Measurements from ENCODE around the gene GABRB2. TPM values are rescaled to one million over a fixed set of nuclear protein-coding genes. Genes with fewer than 3 reads are reported as not detected.

GABRB2 gene
- total RNA-seq, 1 experiment from 2014 or later, result not detected

GRCh38 chr5:161549106-161549505 lies 2.6 kb upstream of the GABRB2 start:
- Histone ChIP-seq H3K36me3 (ENCODE audit: control insufficient read depth in 1 of 2, insufficient read depth in 2 of 2, low read length in 2 of 2) (no peaks in the 10 kb centered on the region), H3K9me3 (ENCODE audit: control insufficient read depth in 1 of 2, insufficient read depth in 1 of 2, low read depth in 1 of 2, low read length in 2 of 2) (no peaks in the 10 kb centered on the region; a peak in 2 of 4 replicates), H3K79me2 (ENCODE audit: insufficient read depth, low read length) (no peaks in the 10 kb centered on the region), H4K20me1 (ENCODE audit: insufficient read depth) (no peaks in the 10 kb centered on the region), H3K4me2 (ENCODE audit: low read length) (no peak overlapping the region), H3K4me3 (replicated peaks in 1 of 2; ENCODE audit: low read depth in 1 of 2, low read length in 2 of 2) (no peak overlapping the region), H3K27me3 (ENCODE audit: insufficient read depth, low read length) (no peaks in the 10 kb centered on the region), H3K27ac (ENCODE audit: low read depth, low read length) (no peak overlapping the region), H3K9me2 (ENCODE audit: insufficient read depth) (no peaks in the 10 kb centered on the region), H2AFZ (ENCODE audit: low read depth, low read length, poor library complexity, severe bottlenecking) (no peak overlapping the region), H3K9ac (ENCODE audit: low read length) (no peak overlapping the region), H3K4me1 (ENCODE audit: control insufficient read depth in 1 of 2, insufficient read depth in 2 of 2, low read length in 2 of 2) (no peaks in the 10 kb centered on the region)
- POLR2A ChIA-PET, result no interaction called here
- intact Hi-C loops (cut with micrococcal nuclease), result loop anchor here (10.0 kb wide), 1 partner anchor 1856 kb away; no protein-coding TSS in a partner anchor
- RAD21 ChIA-PET (ENCODE audit: low non-redundant PET in 1 of 2, low total read pairs in 2 of 2, uncharacterized antibody in 2 of 2, unreplicated experiment in 2 of 2), result no interaction called here
- DNase-seq (ENCODE audit: low read depth, low spot score) (no peak), ATAC-seq (no peak)
- no TSS peak for BruUV-seq (replicated peaks)
- TF ChIP-seq TCF7L2 (IDR thresholded peaks at IDR 0.05; ENCODE audit: borderline replicate concordance, extremely low read depth, insufficient read depth, insufficient read length) (no peak), CTCF (IDR thresholded peaks at IDR 0.05 in 2 of 3, conservative IDR thresholded peaks at IDR 0.05 in 1 of 3; ENCODE audit: borderline replicate concordance in 1 of 3, insufficient read depth in 1 of 3, low read depth in 2 of 3, low read length in 2 of 3) (no peak), CBX3 (IDR thresholded peaks at IDR 0.05; ENCODE audit: low read depth) (no peak), ZFX (IDR thresholded peaks at IDR 0.05) (no peak), EZH2phosphoT487 (IDR thresholded peaks at IDR 0.05; ENCODE audit: borderline replicate concordance) (no peak), ZBTB33 (IDR thresholded peaks at IDR 0.05; ENCODE audit: extremely low read depth, insufficient replicate concordance, low read length) (no peak), FOSL1 (IDR thresholded peaks at IDR 0.05; ENCODE audit: low read depth) (no peak), POLR2A (IDR thresholded peaks at IDR 0.05; ENCODE audit: borderline replicate concordance, extremely low read depth, insufficient read depth, insufficient read length) (no peak), MAX (IDR thresholded peaks at IDR 0.05) (no peak), YY1 (IDR thresholded peaks at IDR 0.05; ENCODE audit: extremely low read depth, insufficient replicate concordance, low read depth, low read length) (no peak), ZNF274 (IDR thresholded peaks at IDR 0.05; ENCODE audit: low read depth, low read length) (no peak), CEBPB (IDR thresholded peaks at IDR 0.05; ENCODE audit: low read depth) (no peak), SIN3A (IDR thresholded peaks at IDR 0.05; ENCODE audit: low read depth) (no peak), EZH2 (IDR thresholded peaks at IDR 0.05) (no peak), SP1 (IDR thresholded peaks at IDR 0.05; ENCODE audit: low read depth) (no peak), RAD21 (IDR thresholded peaks at IDR 0.05; ENCODE audit: low read depth) (no peak), JUND (IDR thresholded peaks at IDR 0.05) (no peak)
- CTCF ChIA-PET, result no interaction called here
